H1 (cell line): ENCODE measurements around the gene PINLYP. TPM values are rescaled to one million over a fixed set of nuclear protein-coding genes. Genes with fewer than 3 reads are reported as not detected.

Experiments
- CTCF ChIA-PET: fragments of 300-600 bp; sonication (Branson Sonifier 250); formaldehyde crosslinking; loops from one replicate; lab custom pipeline; 2021; ENCODE audit not compliant: partially characterized antibody; lab: Charles Lee
- POLR2A ChIA-PET: fragments of 300-600 bp; sonication (Branson Sonifier 250); formaldehyde crosslinking; loops from one replicate; lab custom pipeline; 2021; ENCODE audit warnings: inconsistent platforms; ENCODE audit not compliant: partially characterized antibody; lab: Charles Lee
- DNase-seq, 2 experiments: peaks; one replicate each; pipeline versions ENCODE4 v3.0.0 to v3.0.0-alpha.2; 2010 to 2022; ENCODE audit warnings: low spot score in 2 of 2, low read depth in 1 of 2, mixed read lengths in 1 of 2
- FAIRE-seq: peaks from 2 replicates; lab custom pipeline; 2011; peaks lifted over from hg19 to GRCh38; lab: Jason Lieb, UNC
- H2AFZ ChIP-seq: 2 replicates; pipeline ENCODE4 v1.8.1; 2012; ENCODE audit warnings: low read length, inconsistent platforms
- H2AK5ac ChIP-seq: 2 replicates; pipeline ENCODE4 v1.6.1; 2013; ENCODE audit warnings: low read depth, low read length
- H2BK120ac ChIP-seq: replicated peaks from 2 replicates; pipeline ENCODE3; 2013; ENCODE audit warnings: low read depth, low read length, inconsistent platforms
- H2BK12ac ChIP-seq: 2 replicates; pipeline ENCODE4 v1.6.1; 2013; ENCODE audit warnings: low read depth, low read length
- H2BK15ac ChIP-seq: 2 replicates; pipeline ENCODE4 v1.6.1; 2013; ENCODE audit warnings: low read length
- H2BK20ac ChIP-seq: 2 replicates; pipeline ENCODE4 v1.6.1; 2013; ENCODE audit warnings: low read length
- H2BK5ac ChIP-seq: 2 replicates; pipeline ENCODE4 v1.6.1; 2013; ENCODE audit warnings: low read depth, low read length
- H3K14ac ChIP-seq: 2 replicates; pipeline ENCODE4 v1.6.1; 2013; ENCODE audit warnings: inconsistent platforms; ENCODE audit not compliant: insufficient read length
- H3K18ac ChIP-seq: 2 replicates; pipeline ENCODE4 v1.6.1; 2013; ENCODE audit warnings: low read length; ENCODE audit errors: extremely low read depth
- H3K23ac ChIP-seq: 2 replicates; pipeline ENCODE4 v1.6.1; 2013; ENCODE audit warnings: inconsistent platforms; ENCODE audit not compliant: insufficient read length
- H3K23me2 ChIP-seq: 2 replicates; pipeline ENCODE4 v1.6.1; 2013; ENCODE audit warnings: low read depth, low read length
- H3K27ac ChIP-seq: 2 replicates; pipeline ENCODE4 v1.6.1; 2011; ENCODE audit warnings: low read depth, low read length, inconsistent platforms
- H3K27me3 ChIP-seq, 4 experiments: replicated peaks in 1 of 4; 1 replicate in 1 of 4; 2 replicates in 3 of 4; pipeline versions ENCODE4 v1.6.1 to v1.8.1; 2011 to 2013; ENCODE audit warnings: low read length in 3 of 4, mild to moderate bottlenecking in 3 of 4, inconsistent platforms in 2 of 4, mixed read lengths in 2 of 4, moderate library complexity in 1 of 4; ENCODE audit not compliant: control insufficient read depth in 3 of 4, insufficient read depth in 3 of 4; ENCODE audit errors: extremely low read depth in 1 of 4
- H3K36me3 ChIP-seq, 4 experiments: 2 replicates each; pipeline versions ENCODE4 v1.6.1 to v1.8.1; 2011 to 2013; ENCODE audit warnings: mild to moderate bottlenecking in 4 of 4, low read length in 3 of 4, moderate library complexity in 2 of 4, control low read depth in 1 of 4, inconsistent platforms in 1 of 4; ENCODE audit not compliant: insufficient read depth in 4 of 4, control insufficient read depth in 2 of 4
- H3K4ac ChIP-seq: replicated peaks from 2 replicates; pipeline ENCODE3; 2013; ENCODE audit warnings: low read length, low read depth, mixed read lengths, inconsistent platforms; ENCODE audit not compliant: insufficient read length
- H3K4me1 ChIP-seq, 4 experiments: replicated peaks in 1 of 4; 1 replicate in 1 of 4; 2 replicates in 3 of 4; pipeline versions ENCODE4 v1.6.1 to v1.8.1; 2011 to 2013; ENCODE audit warnings: low read length in 3 of 4, inconsistent platforms in 2 of 4, mixed read lengths in 1 of 4; ENCODE audit not compliant: insufficient read depth in 4 of 4, control insufficient read depth in 3 of 4
- H3K4me2 ChIP-seq, 2 experiments: 2 replicates each; pipeline versions ENCODE4 v1.6.1 to v1.8.1; 2011 to 2013; ENCODE audit warnings: low read depth in 2 of 2, low read length in 2 of 2, control low read depth in 1 of 2, inconsistent platforms in 1 of 2, mild to moderate bottlenecking in 1 of 2; ENCODE audit not compliant: insufficient read depth in 1 of 2
- H3K4me3 ChIP-seq, 4 experiments: fragments of 200-600, 300-600 bp in 1 of 4; sonication (generic), shearing (Covaris generic), sonication (Bioruptor Twin) in 1 of 4; 2 replicates each; pipeline versions ENCODE4 v1.5.1 to v1.8.1; 2011 to 2016; ENCODE audit warnings: low read length in 4 of 4, low read depth in 3 of 4, control low read depth in 2 of 4, inconsistent platforms in 2 of 4, mild to moderate bottlenecking in 2 of 4, mixed read lengths in 1 of 4, moderate library complexity in 1 of 4; ENCODE audit not compliant: insufficient read depth in 2 of 4; ENCODE audit errors: extremely low read depth in 1 of 4
- H3K56ac ChIP-seq: replicated peaks from 2 replicates; pipeline ENCODE3; 2013; ENCODE audit warnings: low read depth, mild to moderate bottlenecking, mixed read lengths, low read length, inconsistent platforms; ENCODE audit not compliant: insufficient read length
- H3K79me1 ChIP-seq: 2 replicates; pipeline ENCODE4 v1.6.1; 2013; ENCODE audit warnings: low read depth, low read length, control low read depth
- H3K79me2 ChIP-seq, 2 experiments: 2 replicates each; pipeline versions ENCODE4 v1.6.1 to v1.8.1; 2012 to 2013; ENCODE audit warnings: low read length in 2 of 2, mild to moderate bottlenecking in 2 of 2, inconsistent platforms in 1 of 2; ENCODE audit not compliant: insufficient read depth in 2 of 2, control insufficient read depth in 1 of 2
- H3K9ac ChIP-seq, 4 experiments: replicated peaks in 1 of 4; 1 replicate in 1 of 4; 2 replicates in 3 of 4; pipeline versions ENCODE4 v1.6.1 to v1.8.1; 2011 to 2013; ENCODE audit warnings: low read depth in 3 of 4, low read length in 3 of 4, control low read depth in 2 of 4, mild to moderate bottlenecking in 2 of 4, moderate library complexity in 2 of 4, inconsistent platforms in 1 of 4; ENCODE audit errors: extremely low read depth in 1 of 4
- H3K9me3 ChIP-seq, 2 experiments: 2 replicates each; pipeline versions ENCODE4 v1.6.1 to v1.8.1; 2012 to 2013; ENCODE audit warnings: mild to moderate bottlenecking in 2 of 2, moderate library complexity in 2 of 2, control low read depth in 1 of 2, inconsistent platforms in 1 of 2, low read depth in 1 of 2, low read length in 1 of 2, mixed read lengths in 1 of 2; ENCODE audit not compliant: insufficient read depth in 2 of 2
- H4K20me1 ChIP-seq, 2 experiments: replicated peaks in 1 of 2; 2 replicates each; pipeline versions ENCODE3 to v1.8.1; 2011 to 2013; ENCODE audit warnings: inconsistent platforms in 2 of 2, low read length in 2 of 2, mild to moderate bottlenecking in 1 of 2; ENCODE audit not compliant: insufficient read depth in 2 of 2, control insufficient read depth in 1 of 2
- H4K5ac ChIP-seq: 2 replicates; pipeline ENCODE4 v1.6.1; 2013; ENCODE audit warnings: low read length, low read depth, mixed read lengths, inconsistent platforms; ENCODE audit not compliant: insufficient read length
- H4K8ac ChIP-seq: 2 replicates; pipeline ENCODE4 v1.8.0; 2013; ENCODE audit warnings: mild to moderate bottlenecking, moderate library complexity, low read length, inconsistent platforms; ENCODE audit not compliant: insufficient read depth; ENCODE audit errors: extremely low read depth
- H4K91ac ChIP-seq: replicated peaks from 2 replicates; pipeline ENCODE3; 2013; ENCODE audit warnings: low read length, mixed read lengths, inconsistent platforms; ENCODE audit not compliant: insufficient read length
- ASH2L ChIP-seq: fragments of 200-600, 300-600 bp; sonication (generic); IDR thresholded peaks from one replicate; pipeline ENCODE4 v1.7.1; 2017; ENCODE audit warnings: low read length
- EGR1 ChIP-seq: IDR thresholded peaks from 2 replicates; pipeline ENCODE4 v1.6.1; 2011; ENCODE audit warnings: low read depth, low read length, borderline replicate concordance
- EP300 ChIP-seq, 2 experiments: IDR thresholded peaks; 1 replicate in 1 of 2; 2 replicates in 1 of 2; pipeline ENCODE4 v1.6.1; 2011 to 2012; ENCODE audit warnings: low read depth in 2 of 2, low read length in 2 of 2, mild to moderate bottlenecking in 2 of 2, borderline replicate concordance in 1 of 2, inconsistent platforms in 1 of 2, moderate library complexity in 1 of 2
- FOSL1 ChIP-seq: IDR thresholded peaks from 2 replicates; pipeline ENCODE4 v1.6.1; 2011; ENCODE audit warnings: mild to moderate bottlenecking, low read depth, low read length, moderate library complexity; ENCODE audit not compliant: insufficient read depth
- POLR2AphosphoS5 ChIP-seq: IDR thresholded peaks from 2 replicates; pipeline ENCODE4 v1.6.1; 2011; ENCODE audit warnings: low read depth, low read length
- RBBP5 ChIP-seq: IDR thresholded peaks from 2 replicates; pipeline ENCODE4 v1.7.1; 2012; ENCODE audit warnings: low read depth, mild to moderate bottlenecking, inconsistent platforms, low read length, moderate library complexity, borderline replicate concordance
- RXRA ChIP-seq: IDR thresholded peaks from 2 replicates; pipeline ENCODE4 v1.6.1; 2011; ENCODE audit warnings: low read depth, mild to moderate bottlenecking, low read length, moderate library complexity; ENCODE audit not compliant: insufficient read depth
- SIN3A ChIP-seq, 2 experiments: IDR thresholded peaks in 1 of 2; conservative IDR thresholded peaks in 1 of 2; 2 replicates each; pipeline ENCODE4 v1.6.1; 2011 to 2012; ENCODE audit warnings: low read length in 2 of 2, improper control_type of control experiment in 1 of 2, low read depth in 1 of 2, mild to moderate bottlenecking in 1 of 2
- SIRT6 ChIP-seq: IDR thresholded peaks from one replicate; pipeline ENCODE4 v1.7.1; 2012; ENCODE audit warnings: low read length, inconsistent platforms
- SP4 ChIP-seq: IDR thresholded peaks from 2 replicates; pipeline ENCODE4 v1.6.1; 2012; ENCODE audit warnings: low read length, inconsistent platforms
- TAF7 ChIP-seq: optimal IDR thresholded peaks from 2 replicates; pipeline ENCODE3; 2011; ENCODE audit warnings: low read depth, mild to moderate bottlenecking, inconsistent platforms, low read length, moderate library complexity, borderline replicate concordance
- TCF12 ChIP-seq: IDR thresholded peaks from 2 replicates; pipeline ENCODE4 v1.6.1; 2011; ENCODE audit warnings: low read depth, mild to moderate bottlenecking, low read length
- TEAD4 ChIP-seq: IDR thresholded peaks from 2 replicates; pipeline ENCODE4 v1.6.1; 2012; ENCODE audit warnings: low read depth, low read length, inconsistent platforms, mixed read lengths
- WGBS, 2 experiments: shearing (Covaris generic) in 1 of 2; methylation state at CpG; one replicate each; pipeline versions ENCODE4 v1.1.6 to v1.1.7; 2013 to 2015; ENCODE audit warnings: low lambda C conversion rate in 2 of 2, mixed read lengths in 2 of 2, inconsistent platforms in 1 of 2, low coverage in 1 of 2, missing lambda C conversion rate in 1 of 2; ENCODE audit not compliant: insufficient replicate concordance in 2 of 2, insufficient coverage in 1 of 2, insufficient read length in 1 of 2; ENCODE audit errors: extremely low coverage in 1 of 2, missing lambda C conversion rate in 1 of 2; 5-methylcytosine and 5-hydroxymethylcytosine counted together
- polyA plus RNA-seq, 7 experiments: library from polyadenylated mRNA; depleted of rRNA in 3 of 7; stranded (reverse) in 5 of 7; unstranded in 2 of 7; fragments of >200 nt in 5 of 7; fragments of 200-250 nt in 2 of 7; gene quantifications; 1 replicate in 5 of 7; 2 replicates in 1 of 7; 4 replicates in 1 of 7; pipeline versions ENCODE4 v1.2.1 to v1.2.3, GENCODE V29; 2011 to 2013; ENCODE audit warnings: missing spikeins in 2 of 7, mixed read lengths in 2 of 7
- total RNA-seq: library from RNA; stranded (reverse); fragmentation: NEBNext Ultra II Directional; extraction: Animal tissue kit (Norgen Biotek cat#: 25700); gene quantifications from 2 replicates; pipeline ENCODE4 v1.2.1, GENCODE V29; 2021
- TF ChIP-seq, protein P1 (sequence below): IDR thresholded peaks from 2 replicates; pipeline ENCODE4 v1.6.1; 2012; ENCODE audit warnings: inconsistent platforms

The PINLYP gene
- total and polyA plus RNA-seq, 2 of the 8 experiments (the other 6 are each of a cell fraction or from before 2014, with no cell fraction given), result 7.5 to 31.3 TPM

DNA sequence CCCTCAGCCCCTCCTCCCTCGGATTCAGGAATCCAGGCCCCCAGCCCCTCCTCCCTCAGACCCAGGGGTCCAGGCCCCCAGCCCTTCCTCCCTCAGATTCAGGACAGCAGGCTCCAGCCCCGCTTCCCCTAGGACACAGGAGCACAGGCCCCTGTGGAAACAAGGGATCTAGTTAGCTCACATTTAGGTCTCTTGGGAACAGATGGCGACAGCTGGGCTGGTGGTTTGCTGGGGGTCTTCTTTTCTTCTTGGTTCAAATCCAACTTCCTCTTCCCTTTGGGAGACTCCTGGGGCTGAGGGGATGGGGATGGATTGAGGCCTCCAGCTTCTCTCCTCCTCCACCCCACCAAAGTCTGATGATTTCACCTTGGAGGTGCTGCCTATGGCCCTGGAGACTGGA is 23.0 kb upstream of the PINLYP start:
- 0 out of 2 replicates have a peak, but pooled peaks cover 3% of the 10 kb centered on the region for H3K79me1 ChIP-seq
- H3K23me2 ChIP-seq, result no peaks in the 10 kb centered on the region
- H4K20me1 ChIP-seq, result peaks cover 0 to 4% of the 10 kb centered on the region in 2 experiments
- H2BK120ac ChIP-seq, result no peak overlapping the region
- H2BK12ac ChIP-seq, result no peak overlapping the region
- H4K5ac ChIP-seq, result no peak overlapping the region
- no peak for DNase-seq
- H3K4me3 ChIP-seq, result no peak overlapping the region
- H3K27me3 ChIP-seq, result no peaks in the 10 kb centered on the region
- no peak overlapping the region for H2BK5ac ChIP-seq
- H3K9me3 ChIP-seq, result no peaks in the 10 kb centered on the region
- no peak overlapping the region for H4K91ac ChIP-seq
- no peak overlapping the region for H2AFZ ChIP-seq
- H3K18ac ChIP-seq, result no peak overlapping the region
- no peak overlapping the region for H3K4ac ChIP-seq
- no peak overlapping the region for H4K8ac ChIP-seq
- H3K9ac ChIP-seq, result no peak overlapping the region
- H3K4me1 ChIP-seq, result 0 out of 7 replicates have a peak, but pooled peaks cover 0 to 2% (median 0%) of the 10 kb centered on the region in 4 experiments
- H3K14ac ChIP-seq, result no peak overlapping the region
- no peak overlapping the region for H3K23ac ChIP-seq
- no peak for FAIRE-seq
- 93% methylated on average over 2 of the region's 3 CpGs; no CpG with 5 or more reads in 1 of the 2 experiments for WGBS, 2 experiments
- no peak overlapping the region for H3K4me2 ChIP-seq
- H2BK15ac ChIP-seq, result no peak overlapping the region
- ChIA-PET POLR2A (interaction anchor here (1.2 to 1.6 kb wide), 2 partner anchors 19 to 22 kb away, joined by 3 to 4 read pairs; partner anchors contain the start of gene ZNF575), CTCF (interaction anchor here (0.7 to 10.7 kb wide), 5 partner anchors 10 to 241 kb away, joined by 3 to 122 read pairs (median 82); partner anchors contain the start of genes IRGQ, ZNF575 and ZNF576)
- peaks cover 5 to 28% (median 17%) of the 10 kb centered on the region in 4 experiments; a peak in 6 of 8 replicates for H3K36me3 ChIP-seq
- H2AK5ac ChIP-seq, result no peak overlapping the region
- no peak overlapping the region for H3K56ac ChIP-seq
- no peak overlapping the region for H3K27ac ChIP-seq
- H2BK20ac ChIP-seq, result no peak overlapping the region
- no peaks in the 10 kb centered on the region for H3K79me2 ChIP-seq
- TF ChIP-seq SP4, result no peak
- TF ChIP-seq POLR2AphosphoS5, result no peak
- no peak for TF ChIP-seq TEAD4
- TF ChIP-seq TAF7, result no peak
- no peak for TF ChIP-seq FOSL1
- no peak for TF ChIP-seq EP300 (IDR thresholded peaks at IDR 0.05; ENCODE audit: borderline replicate concordance in 1 of 2, low read depth in 2 of 2, low read length in 2 of 2)
- no peak for TF ChIP-seq RXRA
- TF ChIP-seq, protein P1, sequence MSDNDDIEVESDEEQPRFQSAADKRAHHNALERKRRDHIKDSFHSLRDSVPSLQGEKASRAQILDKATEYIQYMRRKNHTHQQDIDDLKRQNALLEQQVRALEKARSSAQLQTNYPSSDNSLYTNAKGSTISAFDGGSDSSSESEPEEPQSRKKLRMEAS, result no peak
- no peak for TF ChIP-seq RBBP5
- TF ChIP-seq SIRT6, result no peak
- TF ChIP-seq EGR1, result no peak
- no peak for TF ChIP-seq SIN3A (conservative IDR thresholded peaks at IDR 0.05 in 1 of 2, IDR thresholded peaks at IDR 0.05 in 1 of 2; ENCODE audit: low read depth in 1 of 2, low read length in 2 of 2)
- TF ChIP-seq ASH2L, result no peak
- no peak for TF ChIP-seq TCF12
